ENCODE results near the gene KCNJ15.

DNA sequence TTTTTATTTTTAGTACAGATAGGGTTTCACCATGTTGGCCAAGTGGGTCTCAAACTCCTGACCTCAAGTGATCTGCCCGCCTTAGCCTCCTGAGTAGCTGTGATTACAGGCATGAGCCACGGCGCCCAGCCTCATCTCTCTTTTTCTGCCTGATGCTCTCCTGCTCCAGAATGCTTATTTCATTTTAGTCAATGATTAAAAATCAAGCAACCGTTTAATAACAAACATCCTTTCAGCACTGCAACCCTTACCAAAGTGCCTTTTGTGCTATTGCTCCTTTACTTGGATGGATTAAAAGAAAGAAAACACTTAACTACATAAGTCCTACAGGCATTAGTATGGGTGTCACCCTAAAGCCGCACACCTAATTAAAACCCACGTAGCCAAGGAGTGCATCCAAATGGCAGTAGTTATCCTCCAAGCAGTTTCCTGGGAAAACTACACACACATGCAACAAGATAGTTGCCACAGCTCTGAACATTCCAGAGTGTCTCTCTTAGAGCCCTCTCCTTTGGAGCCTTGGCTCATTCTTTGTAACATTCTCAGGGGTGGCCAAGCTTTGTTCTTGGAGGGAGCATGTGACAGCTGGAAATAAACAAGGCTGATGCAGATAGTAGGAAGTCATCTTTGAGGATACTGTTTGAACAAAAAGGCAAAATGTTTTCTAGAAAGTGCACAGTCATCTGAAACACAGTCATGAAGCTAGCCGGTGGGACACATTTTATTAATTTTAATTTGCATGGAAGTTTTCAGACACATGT is 51.2 kb downstream of the KCNJ15 start:
- TF ChIP-seq, protein P1, sequence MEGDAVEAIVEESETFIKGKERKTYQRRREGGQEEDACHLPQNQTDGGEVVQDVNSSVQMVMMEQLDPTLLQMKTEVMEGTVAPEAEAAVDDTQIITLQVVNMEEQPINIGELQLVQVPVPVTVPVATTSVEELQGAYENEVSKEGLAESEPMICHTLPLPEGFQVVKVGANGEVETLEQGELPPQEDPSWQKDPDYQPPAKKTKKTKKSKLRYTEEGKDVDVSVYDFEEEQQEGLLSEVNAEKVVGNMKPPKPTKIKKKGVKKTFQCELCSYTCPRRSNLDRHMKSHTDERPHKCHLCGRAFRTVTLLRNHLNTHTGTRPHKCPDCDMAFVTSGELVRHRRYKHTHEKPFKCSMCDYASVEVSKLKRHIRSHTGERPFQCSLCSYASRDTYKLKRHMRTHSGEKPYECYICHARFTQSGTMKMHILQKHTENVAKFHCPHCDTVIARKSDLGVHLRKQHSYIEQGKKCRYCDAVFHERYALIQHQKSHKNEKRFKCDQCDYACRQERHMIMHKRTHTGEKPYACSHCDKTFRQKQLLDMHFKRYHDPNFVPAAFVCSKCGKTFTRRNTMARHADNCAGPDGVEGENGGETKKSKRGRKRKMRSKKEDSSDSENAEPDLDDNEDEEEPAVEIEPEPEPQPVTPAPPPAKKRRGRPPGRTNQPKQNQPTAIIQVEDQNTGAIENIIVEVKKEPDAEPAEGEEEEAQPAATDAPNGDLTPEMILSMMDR (IDR thresholded peaks at IDR 0.05) = no peak
- TF ChIP-seq POLR2A (IDR thresholded peaks at IDR 0.05) = no peak

Data from Peyer's patch (tissue), 4 donors.